DMS153 (cell line): ENCODE data around the gene TNKS2.

ENCODE experiments used
- DNase-seq: peaks from one replicate; lab custom pipeline; 2025; lab: John Stamatoyannopoulos, UW

The TNKS2 gene

DNA sequence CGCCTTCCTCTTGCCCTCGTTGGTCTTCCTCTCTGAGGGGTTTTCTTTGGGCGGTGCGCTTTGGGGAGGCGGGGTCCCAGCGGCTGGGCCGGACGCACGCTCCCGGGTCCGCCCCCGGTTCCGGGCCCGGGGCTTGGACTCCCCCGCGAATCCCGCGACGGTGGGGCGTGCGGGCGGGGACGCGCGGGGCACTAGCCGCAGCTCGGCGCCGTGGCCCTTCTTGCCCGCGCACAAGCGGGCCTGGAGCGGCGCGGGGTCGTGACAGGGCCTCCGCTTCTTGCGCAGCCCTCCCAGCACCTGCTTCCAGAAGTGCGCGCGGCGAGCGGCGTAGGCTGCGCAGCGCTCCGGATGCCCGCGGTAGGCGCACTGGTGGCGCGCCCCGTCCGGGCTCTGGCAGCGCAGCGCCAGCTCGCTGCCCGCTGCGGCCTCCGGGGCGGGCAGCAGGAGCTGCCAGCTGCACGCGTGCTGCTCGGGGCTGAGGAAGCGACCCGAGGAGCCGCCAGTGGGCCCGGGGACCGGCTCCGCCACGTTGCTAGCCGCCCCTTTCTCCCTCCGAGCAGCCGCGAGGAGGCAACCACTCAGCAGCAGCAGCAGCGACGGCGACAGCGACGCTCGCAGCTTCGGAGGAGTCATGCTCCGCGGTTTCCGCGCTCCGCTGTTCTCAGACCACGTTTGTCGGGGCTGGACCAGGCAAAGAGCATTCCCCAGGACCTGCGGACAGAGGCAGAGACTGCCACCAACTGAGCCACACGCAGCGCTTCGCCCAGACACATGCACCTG, 110.3 kb downstream of the TNKS2 start:
- DNase-seq: peak; percentile 74

DNA sequence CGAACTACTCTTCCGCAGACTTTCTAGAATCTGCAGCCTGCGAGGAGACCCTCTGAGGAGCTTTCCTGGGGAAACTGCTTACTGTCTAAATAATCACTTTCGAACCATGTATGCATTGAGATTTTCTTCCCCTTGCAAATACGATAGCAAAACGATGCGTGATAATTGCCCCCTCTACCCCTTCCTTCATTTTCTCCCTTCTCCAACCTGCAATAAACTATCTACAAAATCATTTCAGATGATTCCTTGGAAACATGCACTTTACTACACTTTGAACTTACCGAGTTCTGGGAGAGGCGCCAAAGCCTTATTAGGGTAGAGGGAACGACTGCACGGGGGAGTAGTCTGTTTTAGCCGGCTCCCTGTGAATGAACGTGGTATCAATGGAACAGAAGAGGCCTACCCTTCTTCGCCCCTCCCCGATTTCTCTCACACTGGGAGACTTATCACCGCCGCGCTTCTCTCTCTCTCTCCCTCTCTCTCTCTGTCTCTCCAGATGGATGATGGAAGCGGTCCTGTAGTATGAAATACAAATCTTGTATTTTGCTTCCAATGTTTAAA, 111.0 kb downstream of the TNKS2 start, which contains the start of gene FGFBP3:
Gene FGFBP3 (minus strand): TSS at position 370 of the 561 bp plus-strand sequence. CDS start 517 bp downstream, outside the sequence.
- no peak for DNase-seq

DNA sequence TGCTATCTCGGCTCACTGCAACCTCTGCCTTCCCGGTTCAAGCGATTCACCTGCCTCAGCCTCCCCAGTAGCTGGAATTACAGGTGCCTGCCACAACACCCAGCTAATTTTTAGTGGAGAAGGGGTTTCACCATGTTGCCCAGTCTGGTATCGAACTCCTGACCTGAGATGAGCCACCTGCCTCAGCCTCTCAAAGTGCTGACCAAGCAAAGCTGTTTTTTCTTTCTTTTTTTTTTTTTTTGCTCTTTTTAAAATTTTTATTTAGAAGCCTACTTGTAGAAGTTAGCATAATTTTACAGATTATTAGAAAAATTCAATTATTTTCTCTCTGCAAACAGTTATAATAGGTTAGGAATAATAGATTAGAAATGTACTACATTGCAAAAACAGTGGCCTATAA, 112.2 kb downstream of the TNKS2 start:
- DNase-seq: no peak
